Measurements from ENCODE around the gene ARL4C.

The ARL4C gene

DNA sequence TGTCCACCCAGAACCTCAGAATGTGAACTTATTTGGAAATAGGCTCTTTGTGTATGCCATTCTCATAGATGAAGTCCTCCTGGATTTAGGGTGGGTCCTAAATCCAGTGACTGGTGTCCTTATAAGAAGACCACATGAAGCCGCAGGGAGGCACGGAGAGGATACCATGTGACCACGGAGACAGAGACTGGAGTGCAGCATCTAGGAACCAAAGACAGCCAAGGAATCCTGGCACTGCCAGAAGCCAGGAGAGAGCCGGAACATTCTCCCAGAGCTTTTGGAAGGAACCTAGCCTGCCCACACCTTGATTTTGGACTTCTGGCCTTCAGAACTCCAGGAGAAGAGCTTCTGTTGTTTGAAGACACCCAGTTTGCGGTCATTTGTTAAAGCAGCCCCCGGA is 49.7 kb downstream of the ARL4C start:
- no peak for DNase-seq (ENCODE audit: low spot score)

DNA sequence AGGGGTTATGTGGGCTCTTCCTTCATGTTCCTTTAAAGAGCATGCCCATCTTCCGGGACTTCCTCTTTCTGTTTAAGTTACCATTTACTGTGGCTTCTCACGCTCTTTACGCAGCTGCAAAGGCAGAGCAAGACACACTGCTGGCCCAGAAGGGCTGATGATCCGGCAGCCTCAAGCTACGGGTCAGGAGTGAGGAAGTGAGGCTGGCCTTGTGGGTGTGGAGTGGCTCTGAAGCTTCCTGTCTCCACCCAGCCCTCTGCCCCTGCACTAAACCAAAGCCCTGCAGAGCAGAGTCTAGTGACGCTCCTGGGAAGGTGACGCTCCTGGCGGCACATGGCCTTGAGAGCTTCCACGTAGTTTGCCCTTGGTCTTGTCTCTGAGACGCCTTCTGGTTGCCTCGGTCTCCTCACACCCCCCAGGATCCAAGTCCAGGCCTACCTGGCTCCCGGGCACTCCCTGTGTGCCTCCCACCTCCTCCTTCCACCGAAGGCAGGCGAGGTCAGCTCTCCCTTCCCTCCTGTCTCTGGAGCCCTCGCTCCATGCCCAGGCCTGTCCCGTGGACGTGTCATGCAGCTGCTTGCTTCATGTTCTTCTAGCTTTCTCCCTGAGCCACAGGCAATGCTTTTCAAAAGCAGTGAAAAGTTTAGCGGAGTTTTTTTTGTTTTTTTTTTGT is 50.3 kb downstream of the ARL4C start:
- no peak for DNase-seq (ENCODE audit: low spot score)

DNA sequence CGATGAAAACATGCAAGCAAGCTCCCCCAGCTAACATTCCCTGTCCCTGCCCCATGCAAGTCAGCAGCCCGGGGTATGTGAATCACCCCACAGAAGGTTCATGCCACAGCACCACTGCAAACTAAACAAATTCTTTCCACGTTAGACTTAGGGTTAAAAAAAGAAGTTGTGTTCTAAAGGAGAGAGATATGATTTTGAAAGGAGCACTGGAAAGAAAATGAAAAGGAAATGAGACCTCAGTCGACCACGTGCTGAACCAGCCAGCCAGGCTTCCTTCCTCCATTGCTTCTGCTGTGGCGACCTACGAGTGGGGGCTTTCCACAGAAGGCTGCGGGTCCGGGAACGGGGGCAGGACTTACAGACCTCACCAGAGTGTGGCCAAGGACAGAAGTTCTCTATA is 52.0 kb downstream of the ARL4C start:
- peak; percentile 95 for DNase-seq (ENCODE audit: low spot score)

DNA sequence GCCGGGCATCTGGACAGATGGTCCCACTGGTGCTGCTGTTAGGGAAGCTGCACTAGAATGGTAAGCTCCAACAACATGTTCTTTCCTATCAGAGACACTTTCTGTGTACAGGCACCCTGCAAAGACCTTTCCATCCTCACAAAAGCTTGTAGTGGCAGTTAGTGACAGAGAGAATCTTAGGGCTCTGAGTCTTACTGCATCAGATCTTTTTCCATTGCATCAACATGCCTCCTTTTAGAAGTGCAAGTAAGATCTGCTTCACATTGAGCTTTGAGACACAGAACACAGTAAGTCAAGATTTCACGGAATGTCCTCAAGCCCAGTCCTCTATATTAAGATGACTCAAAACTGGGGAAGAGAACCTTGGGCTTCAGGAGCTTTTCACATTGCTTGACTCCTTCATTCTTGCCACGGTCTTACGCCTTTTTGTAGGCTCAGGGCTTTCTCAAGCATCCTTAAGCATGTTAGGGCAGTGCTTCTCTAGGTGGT is 52.6 kb downstream of the ARL4C start:
- no peak for DNase-seq (ENCODE audit: low spot score)

Data from AG08395 (cell line).